ENCODE results near the gene GLCE. TPM values are rescaled to one million over a fixed set of nuclear protein-coding genes. Genes with fewer than 3 reads are reported as not detected.
"Not testable (repeated sequence)": the region's sequence is repeated elsewhere in the genome, so short reads cannot be mapped to it uniquely, and the experiment has no call there.

GLCE gene
- total and polyA plus RNA-seq, 2 experiments from 2014 or later: 9.7 to 17.1 TPM

GRCh38 chr15:69164807-69165636 is 4.6 kb downstream of the GLCE start:
- no peaks in the 10 kb centered on the region for H3K4me1 ChIP-seq (ENCODE audit: insufficient read depth)
- H3F3A ChIP-seq (ENCODE audit: insufficient read depth): 0 out of 2 replicates have a peak, but pooled peaks cover 5% of the 10 kb centered on the region
- in situ Hi-C loops (cut with MboI): no loop called here
- DNase-seq: peak; percentile 44
- no peaks in the 10 kb centered on the region for H3K27me3 ChIP-seq (replicated peaks; ENCODE audit: insufficient read depth)
- H3K9me3 ChIP-seq (ENCODE audit: low read depth): no peaks in the 10 kb centered on the region
- H3K36me3 ChIP-seq (ENCODE audit: low read depth): no peaks in the 10 kb centered on the region
- no peak overlapping the region for H3K27ac ChIP-seq
- H4K20me1 ChIP-seq (ENCODE audit: insufficient read depth): no peaks in the 10 kb centered on the region
- no peak overlapping the region for H3K4me3 ChIP-seq
- no peak overlapping the region for H3K4me2 ChIP-seq (ENCODE audit: unreplicated experiment)
- peaks cover 63% of the 10 kb centered on the region for H3K79me2 ChIP-seq (ENCODE audit: insufficient read depth)
- H3K9ac ChIP-seq: no peak overlapping the region
- TF ChIP-seq EZH2 (IDR thresholded peaks at IDR 0.05; ENCODE audit: insufficient read depth, poor library complexity, severe bottlenecking) (no peak), EZH2phosphoT487 (IDR thresholded peaks at IDR 0.05; ENCODE audit: insufficient read depth, low read depth) (no peak)
- 48 to 51% methylated on average over 3 of the region's 3 CpGs for WGBS, 2 experiments (ENCODE audit: low coverage in 1 of 2, low lambda C conversion rate in 2 of 2, missing lambda C conversion rate in 2 of 2)
- no peak overlapping the region for H2AFZ ChIP-seq
- H3K9me2 ChIP-seq (ENCODE audit: insufficient read depth): no peaks in the 10 kb centered on the region

- no peak overlapping the region for H3K27ac ChIP-seq
- no peaks in the 10 kb centered on the region for H3K36me3 ChIP-seq (ENCODE audit: low read depth)
- no peaks in the 10 kb centered on the region for H3K4me1 ChIP-seq (ENCODE audit: insufficient read depth)
- 92 to 100% methylated on average over 1 of the region's 1 CpG for WGBS, 2 experiments (ENCODE audit: low coverage in 1 of 2, low lambda C conversion rate in 2 of 2, missing lambda C conversion rate in 2 of 2)
- H3F3A ChIP-seq (ENCODE audit: insufficient read depth): 0 out of 2 replicates have a peak, but pooled peaks cover 5% of the 10 kb centered on the region
- H3K9me2 ChIP-seq (ENCODE audit: insufficient read depth): no peaks in the 10 kb centered on the region
- H3K9ac ChIP-seq: no peak overlapping the region
- no peak overlapping the region for H3K4me3 ChIP-seq
- in situ Hi-C loops (cut with MboI): no loop called here
- DNase-seq: no peak
- H2AFZ ChIP-seq: no peak overlapping the region
- H4K20me1 ChIP-seq (ENCODE audit: insufficient read depth): no peaks in the 10 kb centered on the region
- peaks cover 68% of the 10 kb centered on the region for H3K79me2 ChIP-seq (ENCODE audit: insufficient read depth)
- no peaks in the 10 kb centered on the region for H3K9me3 ChIP-seq (ENCODE audit: low read depth)
- H3K27me3 ChIP-seq (replicated peaks; ENCODE audit: insufficient read depth): no peaks in the 10 kb centered on the region
- TF ChIP-seq EZH2phosphoT487 (IDR thresholded peaks at IDR 0.05; ENCODE audit: insufficient read depth, low read depth): no peak
- no peak for TF ChIP-seq EZH2 (IDR thresholded peaks at IDR 0.05; ENCODE audit: insufficient read depth, poor library complexity, severe bottlenecking)
- no peak overlapping the region for H3K4me2 ChIP-seq (ENCODE audit: unreplicated experiment)
Observed at GRCh38 chr15:69165637-69166025, 5.2 kb downstream of the GLCE start.

- no peak overlapping the region for H3K9ac ChIP-seq
- H3K9me3 ChIP-seq (ENCODE audit: low read depth): no peaks in the 10 kb centered on the region
- H3K79me2 ChIP-seq (ENCODE audit: insufficient read depth): peaks cover 72% of the 10 kb centered on the region
- H3K36me3 ChIP-seq (ENCODE audit: low read depth): no peaks in the 10 kb centered on the region
- H3K4me1 ChIP-seq (ENCODE audit: insufficient read depth): no peaks in the 10 kb centered on the region
- in situ Hi-C loops (cut with MboI): no loop called here
- H3F3A ChIP-seq (ENCODE audit: insufficient read depth): 0 out of 2 replicates have a peak, but pooled peaks cover 5% of the 10 kb centered on the region
- no peak overlapping the region for H2AFZ ChIP-seq
- H3K27me3 ChIP-seq (replicated peaks; ENCODE audit: insufficient read depth): no peaks in the 10 kb centered on the region
- WGBS, 2 experiments (ENCODE audit: low coverage in 1 of 2, low lambda C conversion rate in 2 of 2, missing lambda C conversion rate in 2 of 2): 97 to 98% methylated on average over 2 of the region's 2 CpGs
- TF ChIP-seq EZH2phosphoT487 (IDR thresholded peaks at IDR 0.05; ENCODE audit: insufficient read depth, low read depth): no peak
- no peak for TF ChIP-seq EZH2 (IDR thresholded peaks at IDR 0.05; ENCODE audit: insufficient read depth, poor library complexity, severe bottlenecking)
- no peaks in the 10 kb centered on the region for H3K9me2 ChIP-seq (ENCODE audit: insufficient read depth)
- no peak overlapping the region for H3K27ac ChIP-seq
- no peaks in the 10 kb centered on the region for H4K20me1 ChIP-seq (ENCODE audit: insufficient read depth)
- no peak overlapping the region for H3K4me3 ChIP-seq
- H3K4me2 ChIP-seq (ENCODE audit: unreplicated experiment): no peak overlapping the region
- DNase-seq: no peak
Observed at GRCh38 chr15:69167218-69167846, 6.9 kb downstream of the GLCE start.

- DNase-seq; H3K4me3 ChIP-seq; H3K4me1 ChIP-seq (ENCODE audit: insufficient read depth); H3K27me3 ChIP-seq (replicated peaks; ENCODE audit: insufficient read depth); H3K9me2 ChIP-seq (ENCODE audit: insufficient read depth); H4K20me1 ChIP-seq (ENCODE audit: insufficient read depth); H3F3A ChIP-seq (ENCODE audit: insufficient read depth); H2AFZ ChIP-seq; H3K9ac ChIP-seq; H3K9me3 ChIP-seq (ENCODE audit: low read depth); H3K36me3 ChIP-seq (ENCODE audit: low read depth); in situ Hi-C loops (cut with MboI); H3K27ac ChIP-seq; H3K4me2 ChIP-seq (ENCODE audit: unreplicated experiment): not testable (repeated sequence)
- H3K79me2 ChIP-seq (ENCODE audit: insufficient read depth): peaks cover 67% of the 10 kb centered on the region
- WGBS, 2 experiments (ENCODE audit: low coverage in 1 of 2, low lambda C conversion rate in 2 of 2, missing lambda C conversion rate in 2 of 2): 96 to 97% methylated on average over 7 of the region's 7 CpGs
Observed at GRCh38 chr15:69168361-69168760, 7.9 kb downstream of the GLCE start.

GRCh38 chr15:69169540-69169939 is 9.1 kb downstream of the GLCE start:
- H4K20me1 ChIP-seq (ENCODE audit: insufficient read depth); H3K9ac ChIP-seq; H2AFZ ChIP-seq; DNase-seq; H3K36me3 ChIP-seq (ENCODE audit: low read depth); H3K27me3 ChIP-seq (replicated peaks; ENCODE audit: insufficient read depth); H3F3A ChIP-seq (ENCODE audit: insufficient read depth); H3K27ac ChIP-seq; H3K4me3 ChIP-seq; in situ Hi-C loops (cut with MboI); H3K9me3 ChIP-seq (ENCODE audit: low read depth); H3K4me1 ChIP-seq (ENCODE audit: insufficient read depth); H3K4me2 ChIP-seq (ENCODE audit: unreplicated experiment); H3K9me2 ChIP-seq (ENCODE audit: insufficient read depth): not testable (repeated sequence)
- peaks cover 58% of the 10 kb centered on the region for H3K79me2 ChIP-seq (ENCODE audit: insufficient read depth)
- 97 to 98% methylated on average over 3 of the region's 3 CpGs for WGBS, 2 experiments (ENCODE audit: low coverage in 1 of 2, low lambda C conversion rate in 2 of 2, missing lambda C conversion rate in 2 of 2)

Data from GM23248 (cell line).